HFFc6 (cell line): Measurements from ENCODE around the gene CRMP1. TPM values are rescaled to one million over a fixed set of nuclear protein-coding genes. Genes with fewer than 3 reads are reported as not detected.

ENCODE experiments used
- DNase-seq: peaks from one replicate; pipeline ENCODE4 v3.0.0-alpha.2; 2018
- H3K27ac Mint-ChIP-seq: 2 replicates; pipeline ENCODE4 v1.8.0; 2020; ENCODE audit warnings: mild to moderate bottlenecking, mixed read lengths
- H3K27me3 Mint-ChIP-seq: 2 replicates; pipeline ENCODE4 v1.8.0; 2021; ENCODE audit warnings: mild to moderate bottlenecking, moderate library complexity, mixed read lengths; ENCODE audit not compliant: insufficient read depth
- H3K36me3 Mint-ChIP-seq: 2 replicates; pipeline ENCODE4 v1.8.0; 2021; ENCODE audit warnings: low read depth, mixed read lengths
- H3K4me1 Mint-ChIP-seq: 2 replicates; pipeline ENCODE4 v1.8.0; 2020; ENCODE audit warnings: low read depth, mixed read lengths
- H3K4me3 Mint-ChIP-seq: 2 replicates; pipeline ENCODE4 v1.8.0; 2020; ENCODE audit warnings: mild to moderate bottlenecking, moderate library complexity, mixed read lengths
- H3K9me3 Mint-ChIP-seq: 2 replicates; pipeline ENCODE4 v1.8.0; 2020; ENCODE audit warnings: mild to moderate bottlenecking, mixed read lengths
- total RNA-seq, 6 experiments: library from RNA; stranded (reverse); fragmentation: NEBNext Ultra II Directional; extraction: Animal tissue kit (Norgen Biotek cat#: 25700); gene quantifications; 2 replicates in 1 of 6; 3 replicates in 5 of 6; pipeline ENCODE4 v1.2.3, GENCODE V29; 2021
- TF ChIP-seq, protein P1 (sequence below): fragments of 200-600 bp; sonication (generic); IDR thresholded peaks from 2 replicates; pipeline ENCODE4 v1.5.0; 2021; ENCODE audit warnings: antibody characterized with exemption, mild to moderate bottlenecking

The CRMP1 gene
- total RNA-seq, 6 experiments from 2014 or later: not detected

DNA sequence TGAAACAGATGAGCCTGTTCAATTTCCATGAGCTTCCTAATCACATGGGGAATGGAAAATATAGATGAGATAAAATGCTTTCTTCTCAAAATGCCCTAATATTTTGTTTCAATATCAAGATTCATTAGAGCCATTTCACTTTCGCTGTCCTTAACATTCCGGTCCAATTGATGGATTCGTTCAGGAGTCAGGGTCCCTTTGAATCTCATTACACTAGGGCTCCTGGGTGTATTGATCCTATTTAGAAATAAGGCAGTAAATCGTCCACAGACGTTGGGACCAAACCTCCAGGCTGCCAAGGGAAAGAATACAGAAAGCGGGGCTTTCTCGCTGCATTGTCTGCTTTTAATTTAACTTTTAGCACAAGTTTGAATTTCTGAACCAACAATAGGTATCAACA lies 20.6 kb upstream of the CRMP1 start:
- peaks cover 2% of the 10 kb centered on the region for H3K27me3 Mint-ChIP-seq
- H3K4me1 Mint-ChIP-seq: no peaks in the 10 kb centered on the region
- no peak overlapping the region for H3K27ac Mint-ChIP-seq
- DNase-seq: no peak
- H3K4me3 Mint-ChIP-seq: no peak overlapping the region
- H3K9me3 Mint-ChIP-seq: peaks cover 59% of the 10 kb centered on the region
- TF ChIP-seq, protein P1, sequence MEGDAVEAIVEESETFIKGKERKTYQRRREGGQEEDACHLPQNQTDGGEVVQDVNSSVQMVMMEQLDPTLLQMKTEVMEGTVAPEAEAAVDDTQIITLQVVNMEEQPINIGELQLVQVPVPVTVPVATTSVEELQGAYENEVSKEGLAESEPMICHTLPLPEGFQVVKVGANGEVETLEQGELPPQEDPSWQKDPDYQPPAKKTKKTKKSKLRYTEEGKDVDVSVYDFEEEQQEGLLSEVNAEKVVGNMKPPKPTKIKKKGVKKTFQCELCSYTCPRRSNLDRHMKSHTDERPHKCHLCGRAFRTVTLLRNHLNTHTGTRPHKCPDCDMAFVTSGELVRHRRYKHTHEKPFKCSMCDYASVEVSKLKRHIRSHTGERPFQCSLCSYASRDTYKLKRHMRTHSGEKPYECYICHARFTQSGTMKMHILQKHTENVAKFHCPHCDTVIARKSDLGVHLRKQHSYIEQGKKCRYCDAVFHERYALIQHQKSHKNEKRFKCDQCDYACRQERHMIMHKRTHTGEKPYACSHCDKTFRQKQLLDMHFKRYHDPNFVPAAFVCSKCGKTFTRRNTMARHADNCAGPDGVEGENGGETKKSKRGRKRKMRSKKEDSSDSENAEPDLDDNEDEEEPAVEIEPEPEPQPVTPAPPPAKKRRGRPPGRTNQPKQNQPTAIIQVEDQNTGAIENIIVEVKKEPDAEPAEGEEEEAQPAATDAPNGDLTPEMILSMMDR: no peak
- H3K36me3 Mint-ChIP-seq: peaks cover 4% of the 10 kb centered on the region; the same call in 1 of the 2 replicates

DNA sequence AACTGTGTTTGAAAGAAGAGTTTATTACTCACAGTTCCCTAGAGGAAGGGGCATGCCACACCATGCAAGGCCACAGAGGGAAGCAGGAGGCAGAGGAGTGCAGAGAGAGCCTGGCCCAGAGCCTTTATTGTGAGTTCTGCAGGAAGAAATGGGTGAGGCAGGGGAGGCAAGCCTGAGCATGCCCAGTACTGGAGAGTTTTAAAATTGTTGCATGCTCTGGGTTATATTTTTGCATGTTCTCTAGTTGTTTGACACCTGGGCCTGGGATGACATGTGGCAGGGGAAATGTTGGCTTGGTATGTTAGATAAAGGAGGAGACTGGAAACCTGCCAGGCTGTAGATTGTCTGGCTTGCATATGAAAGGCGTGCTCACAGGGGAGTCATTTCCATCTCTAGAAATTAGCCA lies 19.7 kb upstream of the CRMP1 start:
- no peak for DNase-seq
- TF ChIP-seq, protein P1: no peak
- H3K27ac Mint-ChIP-seq: no peak overlapping the region

DNA sequence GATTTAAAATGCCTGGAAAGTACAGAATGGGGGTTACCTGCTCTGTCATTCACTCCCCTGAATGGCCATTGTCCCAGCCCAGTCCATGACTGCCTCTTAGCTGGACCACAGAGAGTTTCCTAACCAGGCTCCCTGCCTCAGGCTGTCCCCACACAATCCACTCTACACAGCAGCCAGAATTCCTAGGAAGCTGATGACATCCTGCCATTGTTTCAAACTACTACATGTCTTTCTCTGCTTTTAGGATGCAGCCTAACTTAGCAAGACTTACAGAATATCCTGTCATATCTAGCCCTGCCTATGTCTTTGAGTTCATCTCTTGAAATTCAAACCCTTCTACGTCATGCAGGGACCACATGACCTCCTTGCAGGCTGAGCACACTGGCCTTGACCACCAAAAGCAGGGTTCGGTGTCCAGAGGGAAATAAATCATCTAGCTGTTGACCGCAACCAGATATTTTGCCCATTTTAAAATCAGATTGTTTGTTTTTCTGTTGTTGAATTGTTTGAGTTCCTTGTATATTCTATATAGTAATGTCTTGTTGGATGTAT lies 16.1 kb upstream of the CRMP1 start:
- H3K4me1 Mint-ChIP-seq: no peaks in the 10 kb centered on the region
- no peak overlapping the region for H3K27ac Mint-ChIP-seq
- peaks cover 64% of the 10 kb centered on the region for H3K9me3 Mint-ChIP-seq

More for the DNA sequence above, 19.7 kb upstream of the CRMP1 start:
- Mint-ChIP-seq H3K4me3 (no peak overlapping the region), H3K9me3 (peaks cover 59% of the 10 kb centered on the region), H3K4me1 (no peaks in the 10 kb centered on the region), H3K36me3 (peaks cover under 1% of the 10 kb centered on the region; the same call in 1 of the 2 replicates), H3K27me3 (peaks cover 2% of the 10 kb centered on the region)

DNA sequence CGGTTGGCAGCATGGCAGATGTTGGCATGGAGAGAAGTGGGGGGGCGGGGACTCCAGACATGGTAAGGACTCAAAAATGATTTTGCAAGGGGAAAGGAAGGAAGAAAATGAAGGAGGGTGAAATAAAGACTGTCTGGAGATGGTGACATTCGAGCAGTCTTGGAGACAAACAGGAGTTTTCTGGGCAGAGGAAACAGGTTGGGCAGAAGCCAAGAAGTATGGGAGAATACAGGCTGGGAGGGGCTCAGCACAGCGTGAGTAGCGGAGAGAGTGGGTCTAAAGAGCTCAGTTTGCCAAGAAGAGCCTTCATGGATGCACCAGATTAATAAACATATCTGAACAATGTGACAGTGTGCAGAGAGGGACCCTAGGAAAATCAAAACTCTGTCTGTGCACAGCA lies 13.3 kb upstream of the CRMP1 start:
- Mint-ChIP-seq H3K4me3 (no peak overlapping the region), H3K27me3 (no peaks in the 10 kb centered on the region), H3K9me3 (peaks cover 51% of the 10 kb centered on the region), H3K4me1 (no peaks in the 10 kb centered on the region), H3K27ac (no peak overlapping the region), H3K36me3 (no peaks in the 10 kb centered on the region)
- TF ChIP-seq, protein P1: no peak
- no peak for DNase-seq

More for the DNA sequence above, 16.1 kb upstream of the CRMP1 start:
- no peak for DNase-seq
- TF ChIP-seq, protein P1: no peak
- H3K36me3 Mint-ChIP-seq: no peaks in the 10 kb centered on the region
- no peak overlapping the region for H3K4me3 Mint-ChIP-seq
- no peaks in the 10 kb centered on the region; the same call in 1 of the 2 replicates for H3K27me3 Mint-ChIP-seq

DNA sequence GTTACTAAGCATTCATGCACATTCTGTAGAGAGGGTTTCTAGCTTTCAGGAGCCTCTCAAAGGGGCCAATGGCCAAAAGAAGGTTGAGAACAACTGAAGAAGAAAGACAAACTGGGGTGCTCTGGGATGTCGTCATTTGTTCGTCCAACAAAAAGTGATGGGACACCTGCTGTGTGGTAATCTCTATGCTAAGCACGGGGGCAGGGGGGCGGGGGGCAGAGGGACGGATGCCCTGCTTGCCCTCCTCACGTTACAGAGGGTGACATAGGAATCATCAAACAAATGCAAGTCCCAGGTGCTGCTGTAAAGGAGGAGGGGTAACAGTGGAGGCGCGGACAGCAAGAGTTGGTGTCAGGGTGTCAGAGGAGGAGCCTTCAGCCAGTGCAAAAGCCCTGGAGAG lies 12.8 kb upstream of the CRMP1 start:
- H3K9me3 Mint-ChIP-seq: peaks cover 48% of the 10 kb centered on the region
- H3K4me3 Mint-ChIP-seq: no peak overlapping the region
- H3K36me3 Mint-ChIP-seq: no peaks in the 10 kb centered on the region
- H3K4me1 Mint-ChIP-seq: no peaks in the 10 kb centered on the region
- TF ChIP-seq, protein P1: no peak
- DNase-seq: no peak
- H3K27me3 Mint-ChIP-seq: no peaks in the 10 kb centered on the region
- H3K27ac Mint-ChIP-seq: no peak overlapping the region
